HUES64 (cell line): Measurements from ENCODE around the gene TNP1.

Experiments used
- H3K27ac ChIP-seq: 2 replicates; pipeline ENCODE4 v1.7.0; 2013; ENCODE audit warnings: low read depth, low read length, inconsistent platforms
- H3K27me3 ChIP-seq: 2 replicates; pipeline ENCODE4 v1.6.1; 2013; ENCODE audit warnings: mild to moderate bottlenecking, low read length; ENCODE audit not compliant: insufficient read depth
- H3K36me3 ChIP-seq: 2 replicates; pipeline ENCODE4 v1.6.1; 2013; ENCODE audit warnings: mild to moderate bottlenecking, low read length; ENCODE audit not compliant: insufficient read depth
- H3K4me1 ChIP-seq: 2 replicates; pipeline ENCODE4 v1.6.1; 2013; ENCODE audit warnings: mild to moderate bottlenecking, low read length, moderate library complexity; ENCODE audit not compliant: insufficient read depth
- H3K4me3 ChIP-seq: 2 replicates; pipeline ENCODE4 v1.5.1; 2013; ENCODE audit warnings: mild to moderate bottlenecking, low read length, moderate library complexity
- H3K9ac ChIP-seq: 2 replicates; pipeline ENCODE4 v1.6.1; 2013; ENCODE audit warnings: mild to moderate bottlenecking, low read depth, low read length
- H3K9me3 ChIP-seq: 2 replicates; pipeline ENCODE4 v1.6.1; 2013; ENCODE audit warnings: low read depth, low read length; ENCODE audit not compliant: insufficient read depth
- WGBS: fragments of 150-250, 120-280 bp; methylation state at CpG from one replicate; pipeline ENCODE4 v1.1.7; 2013; ENCODE audit warnings: missing lambda C conversion rate; 5-methylcytosine and 5-hydroxymethylcytosine counted together

TNP1 gene

DNA sequence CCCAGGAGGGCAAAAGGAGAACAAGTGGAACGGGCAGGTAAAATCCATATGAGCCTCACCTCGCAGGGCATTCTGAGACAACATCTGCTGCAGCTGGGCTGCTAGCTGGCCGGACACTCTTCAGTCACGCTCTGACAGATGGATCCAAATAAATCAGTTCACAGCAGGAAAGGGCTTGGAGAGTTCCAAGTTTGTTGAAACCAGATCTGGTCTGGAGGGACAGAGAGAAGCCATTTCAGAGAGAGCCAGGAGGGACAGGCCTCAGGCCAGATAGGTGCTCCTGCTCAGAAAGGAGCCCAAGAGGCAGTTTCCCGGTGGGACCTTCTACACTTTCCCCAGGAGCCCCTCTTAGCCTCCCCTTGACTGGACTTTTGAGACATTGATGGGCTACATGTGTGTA, 28.2 kb upstream of the TNP1 start:
- H3K9ac ChIP-seq, result no peak overlapping the region
- H3K27ac ChIP-seq, result no peak overlapping the region
- H3K4me1 ChIP-seq, result 0 out of 2 replicates have a peak, but pooled peaks cover 7% of the 10 kb centered on the region
- 96% methylated on average over 5 of the region's 5 CpGs for WGBS
- H3K9me3 ChIP-seq, result 0 out of 2 replicates have a peak, but pooled peaks cover 2% of the 10 kb centered on the region
- H3K4me3 ChIP-seq, result no peak overlapping the region
- no peaks in the 10 kb centered on the region for H3K36me3 ChIP-seq
- H3K27me3 ChIP-seq, result no peaks in the 10 kb centered on the region

DNA sequence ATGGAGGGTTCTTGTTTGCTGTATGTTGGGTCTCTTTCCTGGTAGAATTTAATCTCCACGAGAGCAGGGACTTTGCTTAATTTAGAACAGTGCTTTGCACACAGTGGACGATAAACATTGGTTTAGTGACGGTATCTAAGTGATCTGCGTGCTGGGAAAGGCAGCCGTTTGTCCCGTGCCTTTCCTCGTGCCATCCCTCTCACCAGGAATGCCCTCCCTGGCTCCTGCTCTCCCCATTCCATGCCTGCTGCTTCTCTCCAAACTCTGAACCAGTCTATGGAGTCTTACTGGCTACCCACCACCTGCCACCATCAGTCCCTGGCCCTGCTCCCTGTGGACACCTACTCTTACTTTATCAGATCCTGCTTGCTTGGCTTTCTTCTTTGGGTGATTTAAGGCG, 27.3 kb upstream of the TNP1 start:
- Histone ChIP-seq H3K4me3 (no peak overlapping the region), H3K27me3 (no peaks in the 10 kb centered on the region), H3K4me1 (0 out of 2 replicates have a peak, but pooled peaks cover 7% of the 10 kb centered on the region), H3K9ac (no peak overlapping the region), H3K27ac (no peak overlapping the region), H3K36me3 (no peaks in the 10 kb centered on the region), H3K9me3 (0 out of 2 replicates have a peak, but pooled peaks cover 2% of the 10 kb centered on the region)
- 96% methylated on average over 8 of the region's 8 CpGs for WGBS

DNA sequence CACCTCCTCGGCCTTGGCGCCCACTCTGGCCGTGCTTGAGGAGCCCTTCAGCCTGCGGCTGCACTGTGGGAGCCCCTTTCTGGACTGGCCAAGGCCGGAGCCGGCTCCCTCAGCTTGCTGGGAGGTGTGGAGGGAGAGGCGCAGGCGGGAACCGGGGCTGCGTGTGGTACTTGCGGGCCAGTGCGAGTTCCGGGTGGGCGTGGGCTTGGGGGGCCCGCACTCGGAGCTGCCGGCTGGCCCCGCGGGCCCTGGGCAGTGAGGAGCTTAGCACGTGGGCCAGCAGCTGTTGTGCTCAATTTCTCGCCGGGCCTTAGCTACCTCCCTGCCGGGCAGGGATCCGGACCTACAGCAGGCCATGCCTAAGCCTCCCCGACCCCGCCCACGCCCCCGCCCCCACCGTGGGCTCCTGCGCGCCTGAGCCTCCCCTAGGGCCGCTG, 25.3 kb upstream of the TNP1 start:
- H3K36me3 ChIP-seq, result no peaks in the 10 kb centered on the region
- H3K27ac ChIP-seq, result no peak overlapping the region
- WGBS, result 93% methylated on average over 32 of the region's 32 CpGs
- H3K9me3 ChIP-seq, result no peaks in the 10 kb centered on the region
- 0 out of 2 replicates have a peak, but pooled peaks cover 7% of the 10 kb centered on the region for H3K4me1 ChIP-seq
- H3K4me3 ChIP-seq, result no peak overlapping the region
- no peaks in the 10 kb centered on the region for H3K27me3 ChIP-seq
- H3K9ac ChIP-seq, result no peak overlapping the region

DNA sequence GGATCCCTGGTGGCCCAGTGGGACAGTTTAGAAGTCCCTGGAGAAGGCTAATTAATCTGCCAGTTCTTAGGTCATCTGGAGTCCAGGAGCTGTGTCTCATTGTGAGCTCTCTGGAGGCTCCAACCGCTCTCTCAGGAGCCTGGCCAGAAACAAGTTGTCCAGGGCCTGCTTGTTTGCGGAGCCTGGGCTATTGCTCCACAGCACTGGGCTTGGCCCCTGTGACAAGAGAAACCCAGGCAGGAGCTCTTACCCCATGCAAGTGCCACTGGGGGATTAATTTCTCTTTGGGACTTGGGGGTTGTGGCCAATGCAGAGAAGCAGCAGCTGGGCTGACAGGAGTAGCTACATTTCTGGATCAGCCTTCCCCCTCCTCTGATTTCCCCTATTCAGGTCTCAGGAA, 24.5 kb upstream of the TNP1 start:
- no peak overlapping the region for H3K4me3 ChIP-seq
- no peaks in the 10 kb centered on the region for H3K27me3 ChIP-seq
- H3K4me1 ChIP-seq, result 0 out of 2 replicates have a peak, but pooled peaks cover 7% of the 10 kb centered on the region
- H3K9me3 ChIP-seq, result no peaks in the 10 kb centered on the region
- H3K27ac ChIP-seq, result no peak overlapping the region
- no peak overlapping the region for H3K9ac ChIP-seq
- no peaks in the 10 kb centered on the region for H3K36me3 ChIP-seq
- 94% methylated on average over 2 of the region's 2 CpGs for WGBS

DNA sequence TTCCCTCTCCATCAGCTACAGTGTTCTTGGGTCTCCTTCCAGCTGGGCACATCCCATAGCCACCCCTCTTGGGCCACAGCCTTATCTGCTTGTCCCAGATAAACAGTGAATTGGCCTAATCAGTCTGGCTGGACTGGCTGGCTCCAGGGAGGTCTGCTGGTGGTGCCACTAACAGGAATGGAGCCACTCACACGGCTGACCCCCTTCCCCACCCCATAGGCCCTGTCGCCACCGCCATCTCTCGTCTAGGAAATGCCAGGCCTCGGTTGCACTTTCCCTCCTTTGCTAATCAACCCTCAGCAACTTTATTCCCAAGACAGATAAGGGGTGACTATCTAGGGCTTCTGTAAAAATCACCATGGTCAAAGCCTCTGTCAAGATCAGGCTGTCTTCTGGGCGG, 23.0 kb upstream of the TNP1 start:
- Histone ChIP-seq H3K9ac (no peak overlapping the region), H3K4me1 (no peaks in the 10 kb centered on the region), H3K27ac (no peak overlapping the region), H3K27me3 (no peaks in the 10 kb centered on the region), H3K36me3 (no peaks in the 10 kb centered on the region), H3K9me3 (no peaks in the 10 kb centered on the region), H3K4me3 (no peak overlapping the region)
- WGBS, result 95% methylated on average over 6 of the region's 6 CpGs

DNA sequence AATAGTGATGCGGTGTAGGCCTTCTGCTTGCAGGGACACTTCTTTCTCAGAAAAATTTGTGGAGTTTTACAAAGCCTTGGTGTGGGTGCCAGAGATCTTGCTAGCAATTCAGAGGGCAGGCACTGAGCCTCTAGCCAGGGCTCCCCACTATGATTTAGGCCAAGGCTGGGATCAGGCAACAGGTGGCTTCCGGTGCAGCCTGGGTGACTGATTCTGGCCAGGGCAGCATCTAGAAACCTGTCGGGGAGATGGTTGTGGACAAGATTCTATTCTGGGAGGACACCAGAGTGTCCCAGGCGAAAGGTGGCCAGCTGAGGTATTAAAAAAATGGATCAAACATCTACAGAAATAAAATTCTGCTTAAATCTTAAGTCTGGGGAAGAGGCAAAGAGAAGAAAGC, 21.5 kb upstream of the TNP1 start:
- Histone ChIP-seq H3K4me1 (no peaks in the 10 kb centered on the region), H3K27me3 (no peaks in the 10 kb centered on the region), H3K4me3 (no peak overlapping the region), H3K36me3 (no peaks in the 10 kb centered on the region), H3K9me3 (no peaks in the 10 kb centered on the region), H3K27ac (no peak overlapping the region), H3K9ac (no peak overlapping the region)
- 95% methylated on average over 4 of the region's 4 CpGs for WGBS

DNA sequence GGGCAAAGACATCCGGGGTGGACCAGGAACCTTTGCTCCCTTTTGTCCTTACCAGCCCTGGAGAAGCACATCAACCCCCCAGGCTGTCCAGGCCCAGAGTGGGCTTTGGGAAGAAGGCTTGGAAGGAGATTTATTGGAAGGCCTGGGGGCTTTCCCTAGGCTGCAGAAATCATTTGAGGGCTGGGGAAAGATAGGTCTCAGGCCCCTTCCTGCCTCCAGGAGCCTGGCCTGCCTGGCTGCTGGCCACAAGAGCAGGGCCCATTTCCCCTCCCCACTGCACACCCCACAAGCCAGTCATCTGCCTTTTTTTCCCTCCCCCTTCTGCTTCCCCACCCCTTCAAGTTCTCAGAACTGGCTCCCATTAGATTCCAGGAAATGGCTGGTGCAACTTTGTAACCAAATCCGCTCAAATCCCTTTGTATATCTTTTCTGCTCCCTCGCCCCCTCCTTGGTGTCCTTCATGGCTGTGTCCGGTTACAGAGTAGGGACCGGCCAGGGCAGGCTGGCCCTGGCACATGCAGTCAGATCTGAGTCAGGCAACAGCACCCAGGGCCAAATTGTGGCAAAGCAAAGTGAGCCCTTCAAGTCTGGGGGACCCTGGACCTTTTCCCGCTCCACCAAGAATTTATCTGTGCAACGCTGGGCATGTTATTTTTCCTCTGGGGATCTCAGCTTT, 20.8 kb upstream of the TNP1 start:
- H3K4me3 ChIP-seq, result no peak overlapping the region
- no peaks in the 10 kb centered on the region for H3K4me1 ChIP-seq
- no peaks in the 10 kb centered on the region for H3K27me3 ChIP-seq
- no peaks in the 10 kb centered on the region for H3K9me3 ChIP-seq
- H3K27ac ChIP-seq, result no peak overlapping the region
- no peak overlapping the region for H3K9ac ChIP-seq
- WGBS, result 93% methylated on average over 7 of the region's 7 CpGs
- no peaks in the 10 kb centered on the region for H3K36me3 ChIP-seq

DNA sequence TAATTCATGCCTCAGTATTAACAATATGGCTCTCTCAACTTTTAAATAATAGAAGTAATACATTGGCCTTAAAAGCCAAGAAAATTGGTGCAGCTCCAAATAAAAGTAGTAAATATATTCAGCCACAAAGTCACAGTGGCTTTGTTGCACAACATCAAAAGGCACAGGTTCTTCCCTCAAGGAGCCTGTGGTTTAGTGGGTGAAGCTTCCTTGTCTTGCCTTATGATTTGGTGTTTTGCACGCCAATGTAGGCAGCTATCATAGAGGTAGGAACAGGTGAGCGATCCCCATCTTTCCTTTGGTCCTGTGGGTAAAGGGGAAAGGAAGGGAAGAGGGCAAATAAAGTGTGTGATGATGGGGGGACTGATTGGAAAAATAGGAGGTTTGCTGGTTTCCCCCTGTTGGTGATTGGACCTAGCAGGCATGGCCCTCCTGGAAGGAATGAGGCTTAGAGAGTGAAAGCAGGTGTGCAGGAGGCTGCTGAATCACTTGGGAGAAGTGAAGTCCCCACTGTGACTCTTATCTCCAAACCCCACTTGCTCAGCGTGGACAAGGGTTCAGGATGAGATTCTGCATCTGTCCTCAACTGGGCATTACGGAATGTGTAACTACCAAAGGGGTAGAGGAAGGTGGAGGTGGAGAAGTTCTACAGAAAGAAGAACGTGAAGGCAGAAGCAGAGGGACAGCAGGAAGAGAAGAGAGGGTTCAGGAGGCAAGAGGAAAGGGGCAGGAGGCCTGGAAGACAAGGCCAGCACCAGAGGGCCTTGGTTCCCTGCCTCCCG, 20.1 kb upstream of the TNP1 start:
- H3K27ac ChIP-seq, result no peak overlapping the region
- WGBS, result 92% methylated on average over 6 of the region's 6 CpGs

DNA sequence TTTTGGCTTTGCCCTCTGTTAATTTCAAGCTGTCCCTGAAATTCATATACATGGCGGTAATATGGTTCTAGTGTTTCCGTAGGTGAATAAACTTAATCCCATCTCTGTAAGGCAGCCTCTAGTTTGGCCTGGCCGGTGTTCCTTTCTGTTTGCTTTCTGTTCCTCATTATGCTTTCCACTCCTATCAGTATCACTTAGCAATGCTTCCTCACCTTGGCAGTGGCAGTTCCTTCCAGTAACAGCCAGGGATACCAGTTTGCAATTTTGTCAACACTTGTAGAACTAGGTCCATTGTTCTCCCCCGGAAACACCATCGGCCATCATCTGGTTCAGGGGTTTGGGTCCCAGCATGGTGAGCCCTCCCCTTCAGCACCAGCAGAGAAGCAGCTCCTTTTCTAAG, 18.2 kb upstream of the TNP1 start:
- 97% methylated on average over 5 of the region's 5 CpGs for WGBS
- Histone ChIP-seq H3K9me3 (no peaks in the 10 kb centered on the region), H3K36me3 (no peaks in the 10 kb centered on the region), H3K4me3 (no peak overlapping the region), H3K27ac (no peak overlapping the region), H3K27me3 (no peaks in the 10 kb centered on the region), H3K9ac (no peak overlapping the region), H3K4me1 (no peaks in the 10 kb centered on the region)

More for the DNA sequence above, 20.1 kb upstream of the TNP1 start:
- Histone ChIP-seq H3K9ac (no peak overlapping the region), H3K4me3 (no peak overlapping the region), H3K9me3 (no peaks in the 10 kb centered on the region), H3K36me3 (no peaks in the 10 kb centered on the region), H3K4me1 (no peaks in the 10 kb centered on the region), H3K27me3 (no peaks in the 10 kb centered on the region)

DNA sequence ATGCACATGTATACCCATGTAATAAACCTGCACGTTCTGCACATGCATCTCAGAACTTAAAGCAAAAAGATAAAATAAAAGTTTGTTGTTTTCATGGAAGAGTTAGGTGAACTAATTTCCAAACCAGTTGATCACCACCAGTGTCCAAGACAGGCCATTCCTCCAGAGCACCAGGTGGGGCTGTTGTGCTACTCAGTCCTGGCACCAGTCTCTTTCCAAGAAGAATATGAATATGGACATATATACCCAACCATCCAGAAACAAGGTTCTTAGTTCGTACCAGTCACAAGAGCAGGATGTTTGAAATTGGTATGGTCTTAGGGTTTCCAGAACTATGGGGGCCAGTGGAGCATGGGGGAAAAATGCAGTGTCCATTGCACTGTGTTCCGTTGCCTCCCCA, 17.2 kb upstream of the TNP1 start:
- Histone ChIP-seq H3K9me3 (no peaks in the 10 kb centered on the region), H3K4me1 (no peaks in the 10 kb centered on the region), H3K27ac (no peak overlapping the region), H3K36me3 (no peaks in the 10 kb centered on the region), H3K27me3 (no peaks in the 10 kb centered on the region), H3K9ac (no peak overlapping the region), H3K4me3 (no peak overlapping the region)
- 89% methylated on average over 3 of the region's 3 CpGs for WGBS

DNA sequence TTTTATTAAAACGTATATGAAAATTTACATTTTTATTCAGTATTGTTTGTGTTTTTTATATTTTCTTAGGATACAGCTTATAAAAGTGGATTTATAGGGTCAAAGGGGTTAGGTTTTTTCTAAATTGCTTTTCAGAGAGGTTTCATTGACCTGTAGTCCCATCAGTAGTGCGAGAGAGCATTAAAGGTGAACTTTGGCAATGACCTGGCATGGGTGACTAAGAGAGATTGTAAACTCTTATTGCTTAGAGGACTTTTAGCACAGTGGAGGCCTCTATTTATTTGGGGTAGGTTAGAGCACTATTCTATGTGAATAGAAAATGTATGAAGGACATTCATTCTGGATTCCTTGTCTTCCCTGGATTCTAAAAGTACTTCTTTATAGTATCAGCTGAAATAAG, 16.0 kb upstream of the TNP1 start:
- Histone ChIP-seq H3K9me3 (no peaks in the 10 kb centered on the region), H3K27me3 (no peaks in the 10 kb centered on the region)

More for the DNA sequence above, 16.0 kb upstream of the TNP1 start:
- WGBS, result 92% methylated on average over 1 of the region's 2 CpGs
- no peak overlapping the region for H3K27ac ChIP-seq
- H3K36me3 ChIP-seq, result no peaks in the 10 kb centered on the region
- H3K4me1 ChIP-seq, result no peaks in the 10 kb centered on the region
- H3K4me3 ChIP-seq, result no peak overlapping the region
- H3K9ac ChIP-seq, result no peak overlapping the region
